ENCODE results near the gene NAGK.

GRCh38 chr2:71102981-71103681, 34.7 kb downstream of the NAGK start:
- TF ChIP-seq CTCF (IDR thresholded peaks at IDR 0.05; ENCODE audit: insufficient read depth, low read length) = no peak
- no peak for TF ChIP-seq SPI1 (IDR thresholded peaks at IDR 0.05; ENCODE audit: borderline replicate concordance, low read depth)
- TF ChIP-seq REST (IDR thresholded peaks at IDR 0.05; ENCODE audit: insufficient replicate concordance, low read depth) = no peak
- TF ChIP-seq GABPA (IDR thresholded peaks at IDR 0.05; ENCODE audit: low read depth) = no peak
- no peak for TF ChIP-seq POLR2AphosphoS5 (IDR thresholded peaks at IDR 0.05; ENCODE audit: low read depth)

All from HL-60 (cell line).